HCT116 (cell line): Measurements from ENCODE around the gene FBXL2. TPM values are rescaled to one million over a fixed set of nuclear protein-coding genes. Genes with fewer than 3 reads are reported as not detected.

Experiments
- ATAC-seq: fragments of 200-7000 bp; cut with Tn5 transposase; 2 replicates; pipeline ENCODE4 v1.9.1; 2020; ENCODE audit warnings: mild to moderate bottlenecking, moderate library complexity
- BruUV-seq: library from RNA; stranded (reverse); fragments of 400-500 nt; replicated peaks from 2 replicates; lab custom pipeline; 2021; lab: Mats Ljungman, UMichigan
- CTCF ChIA-PET: fragments of 300-600 bp; sonication (Branson Sonifier 250); formaldehyde crosslinking; loops from one replicate; lab custom pipeline; 2021; ENCODE audit warnings: antibody characterized with exemption; lab: Charles Lee
- POLR2A ChIA-PET: fragments of 300-600, 350-600 bp; sonication (Branson Sonifier 250); formaldehyde crosslinking; loops from one replicate; lab custom pipeline; 2021; ENCODE audit warnings: antibody characterized with exemption; lab: Charles Lee
- RAD21 ChIA-PET, 2 experiments: fragments of 300-600 bp; sonication (Branson Sonifier 250); formaldehyde crosslinking; loops; one replicate each; lab custom pipeline; 2023; ENCODE audit warnings: low total read pairs in 2 of 2; ENCODE audit not compliant: uncharacterized antibody in 2 of 2, unreplicated experiment in 2 of 2, low non-redundant PET in 1 of 2; lab: Charles Lee
- DNase-seq: peaks from one replicate; pipeline ENCODE4 v3.0.0-alpha.2; 2010; ENCODE audit warnings: low read depth, low spot score
- H2AFZ ChIP-seq: fragments of 200-600 bp; shearing (Covaris generic), sonication (generic); 2 replicates; pipeline ENCODE4 v1.6.1; 2017; ENCODE audit warnings: low read depth, mixed run types, mixed read lengths, antibody characterized with exemption, low read length; ENCODE audit not compliant: poor library complexity, severe bottlenecking
- H3K27ac ChIP-seq: 2 replicates; pipeline ENCODE4 v1.5.1; 2012; ENCODE audit warnings: low read depth, low read length
- H3K27me3 ChIP-seq: fragments of 200-600 bp; sonication (generic); 2 replicates; pipeline ENCODE4 v1.6.1; 2016; ENCODE audit warnings: mixed run types, low read length, mixed read lengths; ENCODE audit not compliant: insufficient read depth
- H3K36me3 ChIP-seq, 2 experiments: fragments of 200-500 bp in 1 of 2; fragments of 200-600 bp in 1 of 2; sonication (Bioruptor generic) in 1 of 2; sonication (generic) in 1 of 2; 2 replicates each; pipeline versions ENCODE4 v1.5.1 to v1.6.1; 2014 to 2016; ENCODE audit warnings: low read length in 2 of 2, inconsistent platforms in 1 of 2, mixed read lengths in 1 of 2, mixed run types in 1 of 2; ENCODE audit not compliant: insufficient read depth in 2 of 2, control insufficient read depth in 1 of 2
- H3K4me1 ChIP-seq, 2 experiments: fragments of 200-600 bp in 1 of 2; sonication (generic) in 1 of 2; 2 replicates each; pipeline versions ENCODE4 v1.5.1 to v1.6.1; 2012 to 2017; ENCODE audit warnings: low read length in 2 of 2, inconsistent platforms in 1 of 2, mild to moderate bottlenecking in 1 of 2, mixed read lengths in 1 of 2, mixed run types in 1 of 2, moderate library complexity in 1 of 2; ENCODE audit not compliant: insufficient read depth in 2 of 2, control insufficient read depth in 1 of 2
- H3K4me2 ChIP-seq: fragments of 200-600 bp; sonication (generic); 2 replicates; pipeline ENCODE4 v1.6.1; 2017; ENCODE audit warnings: mixed run types, low read length, mixed read lengths
- H3K4me3 ChIP-seq, 2 experiments: fragments of 200-600 bp in 1 of 2; sonication (generic) in 1 of 2; replicated peaks in 1 of 2; 2 replicates each; pipeline ENCODE4 v1.5.1; 2011 to 2016; ENCODE audit warnings: low read length in 2 of 2, control low read depth in 1 of 2, low read depth in 1 of 2, mild to moderate bottlenecking in 1 of 2, mixed read lengths in 1 of 2, mixed run types in 1 of 2
- H3K79me2 ChIP-seq: fragments of 200-600 bp; sonication (generic); 2 replicates; pipeline ENCODE4 v1.6.1; 2017; ENCODE audit warnings: mild to moderate bottlenecking, mixed run types, low read length, moderate library complexity, mixed read lengths; ENCODE audit not compliant: insufficient read depth
- H3K9ac ChIP-seq: fragments of 200-600 bp; sonication (generic); 2 replicates; pipeline ENCODE4 v1.6.1; 2016; ENCODE audit warnings: low read length, mixed read lengths
- H3K9me2 ChIP-seq: fragments of 200-600 bp; sonication (generic), shearing (Covaris generic); 2 replicates; pipeline ENCODE4 v1.6.1; 2017; ENCODE audit warnings: mixed run types, mild to moderate bottlenecking, moderate library complexity; ENCODE audit not compliant: insufficient read depth
- H3K9me3 ChIP-seq, 2 experiments: fragments of 200-500 bp in 1 of 2; fragments of 200-600 bp in 1 of 2; sonication (Bioruptor generic) in 1 of 2; sonication (generic) in 1 of 2; 2 replicates each; pipeline ENCODE4 v1.6.1; 2014 to 2017; ENCODE audit warnings: low read length in 2 of 2, mixed read lengths in 2 of 2, inconsistent platforms in 1 of 2, low read depth in 1 of 2, mild to moderate bottlenecking in 1 of 2, mixed run types in 1 of 2, moderate library complexity in 1 of 2; ENCODE audit not compliant: control insufficient read depth in 1 of 2, insufficient read depth in 1 of 2
- H4K20me1 ChIP-seq: fragments of 200-600 bp; sonication (generic), shearing (Covaris generic); 2 replicates; pipeline ENCODE4 v1.6.1; 2017; ENCODE audit warnings: mixed run types, mild to moderate bottlenecking, moderate library complexity; ENCODE audit not compliant: insufficient read depth
- ELF1 ChIP-seq: IDR thresholded peaks from 2 replicates; pipeline ENCODE4 v1.6.1; 2012; ENCODE audit warnings: low read depth, borderline replicate concordance
- FOSL1 ChIP-seq: IDR thresholded peaks from 2 replicates; pipeline ENCODE4 v1.6.1; 2012; ENCODE audit warnings: low read depth
- JUND ChIP-seq: IDR thresholded peaks from 2 replicates; pipeline ENCODE4 v1.6.1; 2012
- POLR2AphosphoS5 ChIP-seq: IDR thresholded peaks from 2 replicates; pipeline ENCODE4 v1.6.1; 2011; ENCODE audit warnings: mild to moderate bottlenecking, low read depth, low read length, moderate library complexity
- RAD21 ChIP-seq: IDR thresholded peaks from 2 replicates; pipeline ENCODE4 v1.6.1; 2012; ENCODE audit warnings: low read depth, mild to moderate bottlenecking
- TCF7L2 ChIP-seq: IDR thresholded peaks from 2 replicates; pipeline ENCODE4 v1.7.0; 2011; ENCODE audit warnings: borderline replicate concordance, inconsistent platforms; ENCODE audit not compliant: insufficient read depth, insufficient read length; ENCODE audit errors: extremely low read depth
- YY1 ChIP-seq: IDR thresholded peaks from 2 replicates; pipeline ENCODE4 v1.6.1; 2011; ENCODE audit warnings: low read length, low read depth, moderate library complexity, mild to moderate bottlenecking; ENCODE audit not compliant: insufficient replicate concordance; ENCODE audit errors: extremely low read depth
- ZFX ChIP-seq: fragments of 450-650 bp; IDR thresholded peaks from 2 replicates; pipeline ENCODE4 v1.6.1; 2017
- intact Hi-C: fragments of 100-400 bp; cut with micrococcal nuclease; formaldehyde crosslinking; loops from 2 replicates; pipeline ENCODE4 v1.10.0; 2022
- total RNA-seq: library from RNA; stranded (reverse); gene quantifications from one replicate; pipeline ENCODE4 v1.2.1, GENCODE V29; 2021; ENCODE audit not compliant: unreplicated experiment
- TF ChIP-seq, protein P1 (sequence below): IDR thresholded peaks from 2 replicates; pipeline ENCODE4 v1.6.1; 2012
- TF ChIP-seq, protein P2 (sequence below): IDR thresholded peaks from 2 replicates; pipeline ENCODE4 v1.6.1; 2012; ENCODE audit warnings: low read depth
- TF ChIP-seq, protein P3 (sequence below): IDR thresholded peaks from 2 replicates; pipeline ENCODE4 v1.6.1; 2011; ENCODE audit warnings: mild to moderate bottlenecking, low read length, moderate library complexity; ENCODE audit not compliant: insufficient replicate concordance; ENCODE audit errors: extremely low read depth
- TF ChIP-seq, protein P4 (sequence below): IDR thresholded peaks from 2 replicates; pipeline ENCODE4 v1.6.1; 2012

The FBXL2 gene
- total RNA-seq, 1 experiment from 2014 or later: 12.8 TPM

DNA sequence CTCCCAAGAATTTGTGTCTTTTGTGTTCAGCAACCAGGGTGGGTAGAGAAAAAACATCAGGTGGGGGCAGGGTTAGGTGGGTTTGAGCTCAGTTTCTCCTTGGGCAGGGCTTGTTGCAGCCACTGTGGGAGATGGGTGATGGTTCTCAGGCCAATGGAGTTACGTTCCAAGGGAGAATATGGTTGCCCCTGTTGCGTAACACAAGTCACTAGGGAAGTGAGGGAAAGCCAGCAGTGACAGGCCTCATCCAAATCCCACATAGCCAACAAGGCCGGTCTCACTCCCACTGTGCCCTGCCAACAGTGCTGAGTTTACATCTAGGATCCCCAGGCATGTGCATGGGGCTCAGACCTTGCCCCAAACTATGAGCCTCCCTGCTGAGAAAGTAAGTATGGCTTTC, 7.9 kb upstream of the FBXL2 start:
- Histone ChIP-seq H3K4me2 (no peak overlapping the region), H3K79me2 (no peaks in the 10 kb centered on the region), H3K9ac (no peak overlapping the region), H3K4me1 (no peaks in the 10 kb centered on the region), H3K36me3 (no peaks in the 10 kb centered on the region), H3K9me3 (no peaks in the 10 kb centered on the region), H3K27ac (no peak overlapping the region), H3K9me2 (no peaks in the 10 kb centered on the region), H3K4me3 (no peak overlapping the region), H4K20me1 (no peaks in the 10 kb centered on the region), H3K27me3 (no peaks in the 10 kb centered on the region), H2AFZ (no peak overlapping the region)
- DNase-seq (no peak), ATAC-seq (no peak)
- no peak for TF ChIP-seq FOSL1
- TF ChIP-seq, protein P1, sequence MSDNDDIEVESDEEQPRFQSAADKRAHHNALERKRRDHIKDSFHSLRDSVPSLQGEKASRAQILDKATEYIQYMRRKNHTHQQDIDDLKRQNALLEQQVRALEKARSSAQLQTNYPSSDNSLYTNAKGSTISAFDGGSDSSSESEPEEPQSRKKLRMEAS: no peak
- no peak for TF ChIP-seq YY1
- TF ChIP-seq POLR2AphosphoS5: no peak
- ChIA-PET CTCF (no interaction called here), POLR2A (no interaction called here), RAD21 (no interaction called here)
- no TSS peak for BruUV-seq
- intact Hi-C loops: no loop called here

DNA sequence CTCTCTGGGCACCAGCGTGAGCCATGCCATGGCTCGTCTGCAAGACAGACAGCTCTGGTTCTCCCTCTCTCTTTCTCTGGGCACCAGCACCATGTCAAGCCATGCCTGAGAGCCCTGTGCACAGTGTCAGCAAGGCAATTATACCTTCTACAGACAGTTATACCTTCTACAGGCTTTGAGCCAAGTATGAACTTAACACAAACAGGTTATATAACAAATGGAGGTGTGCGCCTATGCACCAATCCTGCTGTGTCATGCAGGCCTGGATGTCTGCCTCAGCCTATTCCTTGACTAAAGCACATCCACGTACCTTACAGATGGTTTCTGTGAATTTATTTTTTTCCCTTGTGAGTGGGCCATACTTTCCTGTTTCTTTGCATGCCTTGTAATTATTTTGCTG, 5.9 kb upstream of the FBXL2 start:
- H3K9me3 ChIP-seq: no peaks in the 10 kb centered on the region
- no peak overlapping the region for H3K4me2 ChIP-seq
- ChIA-PET CTCF (no interaction called here), RAD21 (no interaction called here), POLR2A (no interaction called here)
- no peaks in the 10 kb centered on the region for H4K20me1 ChIP-seq
- no peak overlapping the region for H3K27ac ChIP-seq
- no peak for DNase-seq
- no peaks in the 10 kb centered on the region for H3K4me1 ChIP-seq
- intact Hi-C loops: no loop called here
- no peaks in the 10 kb centered on the region for H3K9me2 ChIP-seq
- no peaks in the 10 kb centered on the region for H3K36me3 ChIP-seq
- TF ChIP-seq POLR2AphosphoS5 (no peak), JUND (no peak), YY1 (no peak), ELF1 (no peak), FOSL1 (no peak), RAD21 (no peak), TCF7L2 (no peak), ZFX (no peak)
- TF ChIP-seq, protein P2, sequence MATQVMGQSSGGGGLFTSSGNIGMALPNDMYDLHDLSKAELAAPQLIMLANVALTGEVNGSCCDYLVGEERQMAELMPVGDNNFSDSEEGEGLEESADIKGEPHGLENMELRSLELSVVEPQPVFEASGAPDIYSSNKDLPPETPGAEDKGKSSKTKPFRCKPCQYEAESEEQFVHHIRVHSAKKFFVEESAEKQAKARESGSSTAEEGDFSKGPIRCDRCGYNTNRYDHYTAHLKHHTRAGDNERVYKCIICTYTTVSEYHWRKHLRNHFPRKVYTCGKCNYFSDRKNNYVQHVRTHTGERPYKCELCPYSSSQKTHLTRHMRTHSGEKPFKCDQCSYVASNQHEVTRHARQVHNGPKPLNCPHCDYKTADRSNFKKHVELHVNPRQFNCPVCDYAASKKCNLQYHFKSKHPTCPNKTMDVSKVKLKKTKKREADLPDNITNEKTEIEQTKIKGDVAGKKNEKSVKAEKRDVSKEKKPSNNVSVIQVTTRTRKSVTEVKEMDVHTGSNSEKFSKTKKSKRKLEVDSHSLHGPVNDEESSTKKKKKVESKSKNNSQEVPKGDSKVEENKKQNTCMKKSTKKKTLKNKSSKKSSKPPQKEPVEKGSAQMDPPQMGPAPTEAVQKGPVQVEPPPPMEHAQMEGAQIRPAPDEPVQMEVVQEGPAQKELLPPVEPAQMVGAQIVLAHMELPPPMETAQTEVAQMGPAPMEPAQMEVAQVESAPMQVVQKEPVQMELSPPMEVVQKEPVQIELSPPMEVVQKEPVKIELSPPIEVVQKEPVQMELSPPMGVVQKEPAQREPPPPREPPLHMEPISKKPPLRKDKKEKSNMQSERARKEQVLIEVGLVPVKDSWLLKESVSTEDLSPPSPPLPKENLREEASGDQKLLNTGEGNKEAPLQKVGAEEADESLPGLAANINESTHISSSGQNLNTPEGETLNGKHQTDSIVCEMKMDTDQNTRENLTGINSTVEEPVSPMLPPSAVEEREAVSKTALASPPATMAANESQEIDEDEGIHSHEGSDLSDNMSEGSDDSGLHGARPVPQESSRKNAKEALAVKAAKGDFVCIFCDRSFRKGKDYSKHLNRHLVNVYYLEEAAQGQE: no peak
- TF ChIP-seq, protein P3, sequence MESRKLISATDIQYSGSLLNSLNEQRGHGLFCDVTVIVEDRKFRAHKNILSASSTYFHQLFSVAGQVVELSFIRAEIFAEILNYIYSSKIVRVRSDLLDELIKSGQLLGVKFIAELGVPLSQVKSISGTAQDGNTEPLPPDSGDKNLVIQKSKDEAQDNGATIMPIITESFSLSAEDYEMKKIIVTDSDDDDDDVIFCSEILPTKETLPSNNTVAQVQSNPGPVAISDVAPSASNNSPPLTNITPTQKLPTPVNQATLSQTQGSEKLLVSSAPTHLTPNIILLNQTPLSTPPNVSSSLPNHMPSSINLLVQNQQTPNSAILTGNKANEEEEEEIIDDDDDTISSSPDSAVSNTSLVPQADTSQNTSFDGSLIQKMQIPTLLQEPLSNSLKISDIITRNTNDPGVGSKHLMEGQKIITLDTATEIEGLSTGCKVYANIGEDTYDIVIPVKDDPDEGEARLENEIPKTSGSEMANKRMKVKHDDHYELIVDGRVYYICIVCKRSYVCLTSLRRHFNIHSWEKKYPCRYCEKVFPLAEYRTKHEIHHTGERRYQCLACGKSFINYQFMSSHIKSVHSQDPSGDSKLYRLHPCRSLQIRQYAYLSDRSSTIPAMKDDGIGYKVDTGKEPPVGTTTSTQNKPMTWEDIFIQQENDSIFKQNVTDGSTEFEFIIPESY: no peak
- TF ChIP-seq, protein P4, sequence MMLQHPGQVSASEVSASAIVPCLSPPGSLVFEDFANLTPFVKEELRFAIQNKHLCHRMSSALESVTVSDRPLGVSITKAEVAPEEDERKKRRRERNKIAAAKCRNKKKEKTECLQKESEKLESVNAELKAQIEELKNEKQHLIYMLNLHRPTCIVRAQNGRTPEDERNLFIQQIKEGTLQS: no peak
- no peak for ATAC-seq
- H3K4me3 ChIP-seq: no peak overlapping the region
- H3K27me3 ChIP-seq: no peaks in the 10 kb centered on the region
- BruUV-seq: no TSS peak
- no peak overlapping the region for H2AFZ ChIP-seq
- no peaks in the 10 kb centered on the region for H3K79me2 ChIP-seq
- H3K9ac ChIP-seq: no peak overlapping the region
